Measurements from ENCODE around the gene ARMS2. TPM values are rescaled to one million over a fixed set of nuclear protein-coding genes. Genes with fewer than 3 reads are reported as not detected.
A peak's percentile ranks its signal among the peaks of the same experiment; 100 is the strongest.

Gene ARMS2
- total RNA-seq, 2 donors from 2014 or later = not detected

DNA sequence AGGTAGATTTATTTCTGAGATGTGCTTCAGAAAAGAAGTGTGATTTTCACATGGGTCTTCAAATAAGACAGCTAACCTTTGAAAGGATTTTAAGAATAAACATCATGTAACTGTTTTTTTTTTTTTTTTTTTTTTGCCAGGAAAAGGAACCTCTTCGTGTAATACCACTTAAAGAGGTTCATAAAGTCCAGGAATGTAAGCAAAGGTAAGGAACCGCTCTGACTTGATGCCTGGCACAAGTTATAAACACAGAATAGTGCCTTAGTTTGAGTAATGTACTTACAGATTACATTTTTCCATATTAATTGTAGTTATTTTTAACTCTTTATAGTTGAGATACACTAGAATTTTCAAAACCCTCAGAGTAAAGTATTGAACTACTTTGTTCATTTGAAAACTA lies 30.4 kb upstream of the ARMS2 start:
- H3K4me1 ChIP-seq (ENCODE audit: control insufficient read depth in 1 of 2, low read depth in 2 of 2) = peaks cover 16 to 23% of the 10 kb centered on the region in 2 donors
- H3K4me3 ChIP-seq = no peak overlapping the region
- H3K27ac ChIP-seq = no peak overlapping the region
- no peaks in the 10 kb centered on the region for H3K9me3 ChIP-seq
- no peaks in the 10 kb centered on the region for H3K36me3 ChIP-seq
- no peaks in the 10 kb centered on the region for H3K27me3 ChIP-seq (replicated peaks; ENCODE audit: insufficient read depth)
- TF ChIP-seq, protein P1, sequence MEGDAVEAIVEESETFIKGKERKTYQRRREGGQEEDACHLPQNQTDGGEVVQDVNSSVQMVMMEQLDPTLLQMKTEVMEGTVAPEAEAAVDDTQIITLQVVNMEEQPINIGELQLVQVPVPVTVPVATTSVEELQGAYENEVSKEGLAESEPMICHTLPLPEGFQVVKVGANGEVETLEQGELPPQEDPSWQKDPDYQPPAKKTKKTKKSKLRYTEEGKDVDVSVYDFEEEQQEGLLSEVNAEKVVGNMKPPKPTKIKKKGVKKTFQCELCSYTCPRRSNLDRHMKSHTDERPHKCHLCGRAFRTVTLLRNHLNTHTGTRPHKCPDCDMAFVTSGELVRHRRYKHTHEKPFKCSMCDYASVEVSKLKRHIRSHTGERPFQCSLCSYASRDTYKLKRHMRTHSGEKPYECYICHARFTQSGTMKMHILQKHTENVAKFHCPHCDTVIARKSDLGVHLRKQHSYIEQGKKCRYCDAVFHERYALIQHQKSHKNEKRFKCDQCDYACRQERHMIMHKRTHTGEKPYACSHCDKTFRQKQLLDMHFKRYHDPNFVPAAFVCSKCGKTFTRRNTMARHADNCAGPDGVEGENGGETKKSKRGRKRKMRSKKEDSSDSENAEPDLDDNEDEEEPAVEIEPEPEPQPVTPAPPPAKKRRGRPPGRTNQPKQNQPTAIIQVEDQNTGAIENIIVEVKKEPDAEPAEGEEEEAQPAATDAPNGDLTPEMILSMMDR (IDR thresholded peaks at IDR 0.05) = no peak
- no peak for DNase-seq (ENCODE audit: low spot score)
- no peak for ATAC-seq (ENCODE audit: insufficient number of reproducible peaks, low FRiP score, low read depth)

DNA sequence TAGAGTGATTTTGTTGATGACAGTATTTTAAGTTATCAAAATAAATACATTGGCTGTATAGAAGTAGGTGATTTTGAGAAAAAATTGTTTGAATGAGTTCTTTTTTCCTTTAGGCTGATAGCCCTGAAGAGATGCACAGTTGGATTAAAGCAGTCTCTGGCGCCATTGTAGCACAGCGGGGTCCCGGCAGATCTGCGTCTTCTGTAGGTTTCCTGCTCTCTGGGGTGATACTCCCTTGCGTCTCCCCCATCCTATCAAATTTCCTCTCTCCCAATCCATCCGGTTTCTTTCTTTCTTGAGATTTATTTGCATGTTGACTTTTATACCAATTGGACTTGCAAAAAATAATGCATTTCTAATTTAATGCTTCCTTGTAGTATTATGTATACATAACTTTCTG lies 27.6 kb upstream of the ARMS2 start:
- peaks cover 6% of the 10 kb centered on the region for H3K36me3 ChIP-seq
- ATAC-seq (ENCODE audit: insufficient number of reproducible peaks, low FRiP score, low read depth) (no peak), DNase-seq (ENCODE audit: low spot score) (no peak)

DNA sequence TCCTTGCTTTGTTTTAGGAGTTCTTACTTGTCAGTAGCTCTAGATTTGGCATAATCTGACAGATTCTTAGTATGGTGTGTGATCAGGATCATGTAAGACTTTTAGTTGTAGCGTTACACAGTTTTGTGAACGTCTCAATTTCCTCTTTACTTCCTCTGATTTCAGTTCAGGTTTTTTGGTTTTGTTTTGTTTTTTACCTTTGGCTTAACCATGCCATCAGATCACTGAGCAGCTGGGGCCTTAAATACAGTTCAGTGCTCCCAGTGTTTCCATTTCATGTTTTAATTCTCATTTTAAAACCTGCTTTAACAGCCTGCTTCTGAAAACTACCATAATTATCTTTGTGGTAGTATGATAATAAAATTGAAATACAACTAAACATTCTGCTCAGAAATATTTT lies 27.2 kb upstream of the ARMS2 start:
- Histone ChIP-seq H3K4me3 (no peak overlapping the region), H3K9me3 (no peaks in the 10 kb centered on the region), H3K36me3 (peaks cover 6% of the 10 kb centered on the region), H3K27me3 (replicated peaks; ENCODE audit: insufficient read depth) (no peaks in the 10 kb centered on the region), H3K4me1 (ENCODE audit: control insufficient read depth in 1 of 2, low read depth in 2 of 2) (no peaks in the 10 kb centered on the region), H3K27ac (no peak overlapping the region)
- no peak for ATAC-seq (ENCODE audit: insufficient number of reproducible peaks, low FRiP score, low read depth)
- TF ChIP-seq, protein P1 (IDR thresholded peaks at IDR 0.05) = no peak
- no peak for DNase-seq (ENCODE audit: low spot score)

More for the DNA sequence above, 27.6 kb upstream of the ARMS2 start:
- no peak overlapping the region for H3K27ac ChIP-seq
- H3K4me3 ChIP-seq = no peak overlapping the region
- H3K9me3 ChIP-seq = no peaks in the 10 kb centered on the region
- no peaks in the 10 kb centered on the region for H3K4me1 ChIP-seq (ENCODE audit: control insufficient read depth in 1 of 2, low read depth in 2 of 2)
- TF ChIP-seq, protein P1 (IDR thresholded peaks at IDR 0.05) = no peak
- H3K27me3 ChIP-seq (replicated peaks; ENCODE audit: insufficient read depth) = no peaks in the 10 kb centered on the region

DNA sequence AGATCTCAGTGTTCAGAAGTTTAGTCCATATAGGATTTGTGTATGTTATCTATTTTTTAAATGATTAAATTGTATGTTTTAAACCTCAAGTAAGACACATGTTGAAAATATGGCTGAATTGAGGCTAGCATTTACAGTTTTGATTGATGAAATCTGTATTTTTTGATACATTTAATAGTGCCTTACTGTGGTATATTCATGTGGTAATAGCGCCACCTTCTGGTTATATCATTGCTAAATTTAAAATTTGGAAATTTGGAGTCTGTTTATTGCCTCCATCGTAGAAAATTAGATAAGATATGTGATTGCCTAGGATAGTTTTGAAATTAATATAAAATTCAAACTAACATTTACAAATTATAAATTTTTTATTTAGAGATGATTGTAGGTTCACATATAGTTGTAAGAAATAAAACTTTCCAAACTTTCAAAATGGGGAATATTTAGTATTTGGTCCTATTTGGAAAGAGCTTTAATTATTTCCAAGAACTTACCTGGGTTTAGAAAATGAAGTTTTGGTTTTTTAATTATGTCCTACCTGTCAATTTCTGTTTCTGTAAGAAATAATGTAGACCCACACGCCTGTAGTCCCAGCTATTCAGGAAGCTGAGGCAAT lies 19.1 kb upstream of the ARMS2 start:
- Histone ChIP-seq H3K4me1 (ENCODE audit: control insufficient read depth in 1 of 2, low read depth in 2 of 2) (no peaks in the 10 kb centered on the region), H3K27ac (no peak overlapping the region), H3K4me3 (no peak overlapping the region), H3K27me3 (replicated peaks; ENCODE audit: insufficient read depth) (no peaks in the 10 kb centered on the region), H3K9me3 (peaks cover 5% of the 10 kb centered on the region), H3K36me3 (no peaks in the 10 kb centered on the region)
- no peak for ATAC-seq (ENCODE audit: insufficient number of reproducible peaks, low FRiP score, low read depth)
- TF ChIP-seq, protein P1 (IDR thresholded peaks at IDR 0.05) = peak; percentile 70
- no peak for DNase-seq (ENCODE audit: low spot score)

DNA sequence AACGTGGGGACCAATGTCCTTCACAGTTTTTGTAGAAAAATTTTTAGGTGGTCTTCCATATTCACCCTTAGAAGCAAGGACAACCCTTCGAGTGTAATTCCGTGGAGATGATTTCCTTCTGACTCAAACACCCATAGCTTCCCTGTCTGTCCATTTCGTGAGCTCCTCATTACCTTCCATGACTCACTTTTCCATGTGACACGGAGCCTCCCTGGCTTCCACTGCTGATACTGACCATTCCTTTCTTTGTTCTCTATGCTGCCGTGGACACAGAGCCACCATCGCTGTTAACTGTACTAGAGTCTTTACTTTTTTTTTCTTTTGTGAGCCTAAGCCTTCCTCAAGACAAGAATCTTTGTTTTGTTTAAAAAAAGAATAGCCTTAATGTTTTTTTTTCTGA lies 12.5 kb upstream of the ARMS2 start:
- peaks cover 0 to 1% of the 10 kb centered on the region in 2 donors for H3K4me1 ChIP-seq (ENCODE audit: control insufficient read depth in 1 of 2, low read depth in 2 of 2)
- no peak overlapping the region for H3K4me3 ChIP-seq
- peaks cover 5% of the 10 kb centered on the region for H3K9me3 ChIP-seq
- DNase-seq (ENCODE audit: low spot score) (no peak), ATAC-seq (ENCODE audit: insufficient number of reproducible peaks, low FRiP score, low read depth) (no peak)
- TF ChIP-seq, protein P1 (IDR thresholded peaks at IDR 0.05) = no peak
- H3K36me3 ChIP-seq = no peaks in the 10 kb centered on the region
- no peak overlapping the region for H3K27ac ChIP-seq
- no peaks in the 10 kb centered on the region for H3K27me3 ChIP-seq (replicated peaks; ENCODE audit: insufficient read depth)

Measured in thoracic aorta (tissue), 2 donors.